ENCODE results near the gene BFAR. TPM values are rescaled to one million over a fixed set of nuclear protein-coding genes. Genes with fewer than 3 reads are reported as not detected.
"Not testable (repeated sequence)": the region's sequence is repeated elsewhere in the genome, so short reads cannot be mapped to it uniquely, and the experiment has no call there.

Gene BFAR
- total RNA-seq, 6 experiments from 2014 or later = 60.8 to 70.2 (median 68.2) TPM

GRCh38 chr16:14629612-14629918, 3.2 kb upstream of the BFAR start:
- peaks cover 35% of the 10 kb centered on the region for H3K36me3 Mint-ChIP-seq (ENCODE audit: low read depth)
- H3K4me1 Mint-ChIP-seq (ENCODE audit: low read depth) = peaks cover 31% of the 10 kb centered on the region
- H3K27me3 Mint-ChIP-seq (ENCODE audit: insufficient read depth) = peaks cover 2% of the 10 kb centered on the region; the same call in 1 of the 2 replicates
- no peak for TF ChIP-seq CTCF (IDR thresholded peaks at IDR 0.05)
- peak overlapping the region; percentile 90 for H3K27ac Mint-ChIP-seq
- no peak for DNase-seq
- peaks cover 5% of the 10 kb centered on the region for H3K9me3 Mint-ChIP-seq
- peak overlapping the region; percentile 96 for H3K4me3 Mint-ChIP-seq

- peak within 1 kb of the TSS; percentile 90 for H3K27ac Mint-ChIP-seq
- H3K4me1 Mint-ChIP-seq (ENCODE audit: low read depth) = peaks cover 37% of the 10 kb centered on the region
- no peak for TF ChIP-seq CTCF (IDR thresholded peaks at IDR 0.05)
- peak; percentile 93 for DNase-seq
- peaks cover 2% of the 10 kb centered on the region; the same call in 1 of the 2 replicates for H3K27me3 Mint-ChIP-seq (ENCODE audit: insufficient read depth)
- H3K9me3 Mint-ChIP-seq = peaks cover 5% of the 10 kb centered on the region
- H3K4me3 Mint-ChIP-seq = peak within 1 kb of the TSS; percentile 96
- peaks cover 38% of the 10 kb centered on the region for H3K36me3 Mint-ChIP-seq (ENCODE audit: low read depth)
Observed at GRCh38 chr16:14629919-14630619, 2.7 kb upstream of the BFAR start, which contains the start of gene PARN. Gene PARN (minus strand): TSS chr16:14630260. CDS start chr16:14630125, 135 bp downstream.

- DNase-seq; H3K27me3 Mint-ChIP-seq (ENCODE audit: insufficient read depth); H3K9me3 Mint-ChIP-seq: not testable (repeated sequence)
- H3K27ac Mint-ChIP-seq = peak overlapping the region; percentile 96
- H3K4me3 Mint-ChIP-seq = peak overlapping the region; percentile 96
- H3K36me3 Mint-ChIP-seq (ENCODE audit: low read depth) = peaks cover 38% of the 10 kb centered on the region
- H3K4me1 Mint-ChIP-seq (ENCODE audit: low read depth) = peaks cover 40% of the 10 kb centered on the region
Observed at GRCh38 chr16:14630620-14631330, 2.0 kb upstream of the BFAR start.

GRCh38 chr16:14634389-14634725, 1.6 kb downstream of the BFAR start:
- H3K4me1 Mint-ChIP-seq (ENCODE audit: low read depth) = peaks cover 39% of the 10 kb centered on the region
- peak overlapping the region; percentile 96 for H3K27ac Mint-ChIP-seq
- DNase-seq = no peak
- H3K36me3 Mint-ChIP-seq (ENCODE audit: low read depth) = peaks cover 28% of the 10 kb centered on the region
- peaks cover 2% of the 10 kb centered on the region; the same call in 1 of the 2 replicates for H3K27me3 Mint-ChIP-seq (ENCODE audit: insufficient read depth)
- H3K9me3 Mint-ChIP-seq = peaks cover 5% of the 10 kb centered on the region
- TF ChIP-seq CTCF (IDR thresholded peaks at IDR 0.05) = no peak
- peak overlapping the region; percentile 95 for H3K4me3 Mint-ChIP-seq

- H3K27ac Mint-ChIP-seq = no peak overlapping the region; the same call in 1 of the 2 replicates
- H3K27me3 Mint-ChIP-seq (ENCODE audit: insufficient read depth) = no peaks in the 10 kb centered on the region
- DNase-seq = no peak
- peak overlapping the region; percentile 17; the same call in 1 of the 2 replicates for H3K4me3 Mint-ChIP-seq
- peaks cover 31% of the 10 kb centered on the region for H3K4me1 Mint-ChIP-seq (ENCODE audit: low read depth)
- no peak for TF ChIP-seq CTCF (IDR thresholded peaks at IDR 0.05)
- peaks cover under 1% of the 10 kb centered on the region for H3K9me3 Mint-ChIP-seq
- H3K36me3 Mint-ChIP-seq (ENCODE audit: low read depth) = peaks cover 33% of the 10 kb centered on the region
Observed at GRCh38 chr16:14635395-14636165, 2.8 kb downstream of the BFAR start.

- peak overlapping the region; percentile 17; the same call in 1 of the 2 replicates for H3K4me3 Mint-ChIP-seq
- not testable (repeated sequence) for H3K27ac Mint-ChIP-seq; H3K9me3 Mint-ChIP-seq; DNase-seq; H3K27me3 Mint-ChIP-seq (ENCODE audit: insufficient read depth)
- peaks cover 30% of the 10 kb centered on the region for H3K4me1 Mint-ChIP-seq (ENCODE audit: low read depth)
- H3K36me3 Mint-ChIP-seq (ENCODE audit: low read depth) = peaks cover 35% of the 10 kb centered on the region
Observed at GRCh38 chr16:14636179-14636950, 3.6 kb downstream of the BFAR start.

GRCh38 chr16:14636951-14637240, 4.1 kb downstream of the BFAR start:
- H3K27me3 Mint-ChIP-seq (ENCODE audit: insufficient read depth); DNase-seq; H3K9me3 Mint-ChIP-seq; H3K4me3 Mint-ChIP-seq; H3K27ac Mint-ChIP-seq: not testable (repeated sequence)
- Mint-ChIP-seq H3K4me1 (ENCODE audit: low read depth) (peaks cover 30% of the 10 kb centered on the region), H3K36me3 (ENCODE audit: low read depth) (peaks cover 35% of the 10 kb centered on the region)

All from HFFc6 (cell line).